GM19452 (cell line): ENCODE measurements around the gene APOD.
A peak's percentile ranks its signal among the peaks of the same experiment; 100 is the strongest.

Source experiments
- ATAC-seq: cut with Tn5 transposase; IDR thresholded peaks from one replicate; pipeline ENCODE4 v1.9.1; 2021; ENCODE audit not compliant: unreplicated experiment

The APOD gene

DNA sequence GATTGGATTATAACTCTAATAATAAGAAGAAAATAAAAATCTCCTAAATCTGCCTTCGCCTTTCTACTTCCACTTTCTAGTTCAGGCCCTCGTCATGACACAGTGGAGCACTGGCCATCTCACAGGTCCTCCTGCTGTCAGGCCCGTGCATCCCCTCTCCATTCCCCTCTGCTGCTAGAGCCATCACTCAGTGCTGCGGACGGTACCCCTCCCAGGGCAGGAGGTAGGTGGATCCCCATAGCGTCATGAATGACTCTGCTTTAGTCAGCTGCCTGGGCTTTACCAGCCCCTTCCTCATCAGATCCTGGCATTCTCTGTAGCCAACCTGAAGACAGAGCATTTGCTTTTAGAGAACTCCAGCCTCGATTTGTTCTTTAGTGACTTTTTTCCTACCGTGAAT lies 28.6 kb downstream of the APOD start:
- ATAC-seq: no peak

DNA sequence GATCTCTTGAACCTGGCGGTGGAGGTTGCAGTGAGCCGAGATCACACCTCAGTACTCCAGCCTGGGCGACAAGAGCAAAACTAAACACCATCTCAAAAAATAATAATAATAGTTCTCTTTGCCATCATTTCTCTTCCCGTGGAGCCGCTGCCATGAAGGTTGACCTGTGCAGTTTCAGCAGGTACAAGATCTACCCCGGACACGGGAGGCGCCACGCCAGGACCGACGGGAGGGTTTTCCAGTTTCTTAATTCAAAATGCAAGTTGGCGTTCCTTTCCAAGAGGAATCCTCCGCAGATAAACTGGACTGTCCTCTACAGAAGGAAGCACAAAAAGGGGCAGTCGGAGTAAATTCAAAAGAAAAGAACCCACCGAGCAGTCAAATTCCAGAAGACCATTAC lies 29.3 kb downstream of the APOD start:
- no peak for ATAC-seq

DNA sequence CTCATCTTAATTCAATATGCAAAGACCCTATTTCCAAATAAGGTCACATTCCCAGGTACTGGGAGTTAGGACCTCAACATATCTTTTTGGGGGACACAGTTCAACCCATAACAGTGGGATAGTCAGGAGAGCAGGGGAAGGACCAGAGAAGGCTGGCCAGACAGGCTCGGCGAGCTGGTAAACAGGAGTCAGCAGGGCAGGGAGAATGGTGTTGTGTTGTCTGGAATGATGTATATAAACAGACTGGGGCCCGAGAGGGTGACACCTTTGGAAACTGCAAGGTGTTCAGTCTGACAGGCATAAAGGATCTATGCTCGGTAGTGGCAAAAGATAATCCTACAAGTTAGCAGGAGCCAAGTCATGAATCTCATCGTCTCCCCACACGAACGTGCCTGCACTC lies 30.5 kb downstream of the APOD start:
- no peak for ATAC-seq

DNA sequence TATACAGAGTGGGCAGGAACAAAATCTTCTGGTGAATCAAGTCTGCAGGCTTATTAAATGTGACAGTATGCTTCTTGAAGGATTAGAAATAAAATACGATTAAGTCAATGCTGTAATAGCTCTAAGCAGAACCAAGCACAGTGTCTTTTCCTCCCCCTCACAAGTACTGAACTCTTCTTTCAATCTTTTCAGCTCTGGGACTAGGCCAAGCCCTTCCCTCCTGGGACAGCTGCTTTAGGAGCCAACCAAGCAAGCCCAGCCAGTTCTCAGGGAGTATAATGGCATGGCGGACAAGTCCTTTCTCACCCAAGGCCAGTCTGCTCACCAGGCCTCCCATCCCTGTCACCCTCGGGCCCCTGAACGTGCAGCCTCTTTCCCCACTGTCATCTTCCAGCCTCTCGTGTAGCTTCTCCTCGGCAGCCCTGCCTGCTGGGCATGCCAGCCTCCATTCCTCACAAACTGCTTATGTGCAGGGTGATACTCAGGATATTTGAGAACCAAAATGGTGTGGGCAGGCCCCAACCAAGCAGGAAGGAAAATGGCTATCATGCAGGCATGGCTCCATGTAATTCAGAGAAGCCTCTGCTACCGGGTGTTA lies 32.3 kb downstream of the APOD start:
- no peak for ATAC-seq

DNA sequence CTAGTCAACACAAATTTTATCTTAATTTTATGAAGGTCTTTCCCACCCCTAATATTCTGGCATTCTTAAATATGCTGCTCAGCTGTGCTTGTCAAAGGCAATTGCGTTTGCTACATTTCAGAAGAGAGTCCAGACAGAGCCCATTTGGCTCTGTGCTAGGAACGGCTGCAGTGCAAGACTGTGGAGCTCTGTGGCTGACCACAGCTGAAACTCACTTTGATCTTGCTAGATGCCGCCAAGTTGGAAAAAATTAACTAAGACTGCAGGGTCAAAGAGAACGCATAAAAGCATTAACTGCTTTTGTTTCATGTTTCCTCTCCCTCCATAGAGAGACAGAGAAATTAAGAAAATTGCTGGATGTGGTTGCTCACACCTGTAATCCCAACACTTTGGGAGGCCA lies 33.0 kb downstream of the APOD start:
- peak; percentile 58 for ATAC-seq

DNA sequence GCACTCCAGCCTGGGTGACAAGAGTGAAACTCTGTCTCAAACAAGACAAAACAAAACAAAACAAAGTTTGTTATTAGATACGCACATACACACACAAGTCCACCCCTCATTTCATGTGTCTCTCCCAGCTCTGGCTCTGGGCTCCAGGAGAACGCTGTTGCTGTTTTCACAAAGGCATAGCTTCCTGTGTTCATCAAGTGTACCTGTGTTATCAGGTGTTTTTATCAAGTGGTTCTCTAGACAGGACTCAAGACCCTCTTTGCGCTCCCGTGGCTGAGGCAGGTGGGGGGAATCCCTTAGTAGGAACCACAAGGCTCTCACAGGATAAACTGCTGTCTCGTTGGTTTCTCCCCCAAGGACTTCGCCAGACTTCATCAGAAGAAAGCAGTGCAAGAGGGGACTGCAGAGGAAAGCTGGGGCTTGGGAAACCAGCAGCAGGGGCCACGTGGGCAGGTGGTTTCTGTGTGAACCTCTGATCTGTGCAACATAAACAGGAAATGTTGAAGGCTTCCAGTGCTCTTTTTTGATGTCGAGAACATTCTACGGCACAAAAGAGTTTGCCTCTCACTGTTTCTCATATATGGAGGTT lies 33.7 kb downstream of the APOD start:
- peak; percentile 69 for ATAC-seq

DNA sequence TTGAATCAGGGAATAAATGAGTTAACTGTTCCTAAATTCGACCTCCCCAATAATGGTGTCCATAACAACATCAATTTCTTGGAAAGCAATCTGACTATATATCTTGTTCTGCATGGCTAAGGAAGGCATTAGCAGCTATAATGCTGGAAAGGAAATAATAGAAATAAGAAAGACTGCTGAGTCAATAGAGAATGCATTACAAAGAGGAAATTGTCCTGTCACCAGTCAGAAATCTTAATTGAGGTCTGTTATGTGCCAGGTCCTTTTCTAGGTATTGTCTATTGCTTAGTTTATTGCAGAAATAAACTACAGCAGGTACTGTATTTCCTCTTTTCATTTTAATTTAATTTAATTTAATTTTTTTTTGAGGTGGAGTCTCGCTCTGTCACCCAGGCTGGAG lies 34.8 kb downstream of the APOD start:
- ATAC-seq: no peak

GRCh38 chr3:195548501-195548900 lies 35.2 kb downstream of the APOD start:
- no peak for ATAC-seq

GRCh38 chr3:195548006-195548405 lies 35.7 kb downstream of the APOD start:
- ATAC-seq: no peak

DNA sequence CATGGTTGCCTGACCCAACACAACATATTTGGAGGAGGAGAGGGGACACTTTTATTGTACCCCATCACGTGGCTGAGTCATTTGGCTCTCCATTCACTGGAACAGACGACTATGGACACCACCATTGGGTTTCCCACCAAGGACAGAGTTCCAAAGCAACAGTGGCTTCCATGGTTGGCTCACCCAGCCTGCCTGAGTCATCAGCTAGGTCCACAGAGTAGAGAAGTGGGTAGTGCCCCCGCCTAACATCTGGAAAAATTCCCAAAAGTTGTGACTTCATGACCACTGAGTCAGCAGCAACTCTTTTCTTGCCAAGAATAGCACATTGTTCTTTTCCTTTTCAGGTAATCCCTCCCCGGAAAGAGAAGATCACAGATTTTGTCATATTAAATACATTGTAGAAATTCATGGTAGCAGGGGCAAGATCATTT lies 37.6 kb downstream of the APOD start:
- no peak for ATAC-seq

DNA sequence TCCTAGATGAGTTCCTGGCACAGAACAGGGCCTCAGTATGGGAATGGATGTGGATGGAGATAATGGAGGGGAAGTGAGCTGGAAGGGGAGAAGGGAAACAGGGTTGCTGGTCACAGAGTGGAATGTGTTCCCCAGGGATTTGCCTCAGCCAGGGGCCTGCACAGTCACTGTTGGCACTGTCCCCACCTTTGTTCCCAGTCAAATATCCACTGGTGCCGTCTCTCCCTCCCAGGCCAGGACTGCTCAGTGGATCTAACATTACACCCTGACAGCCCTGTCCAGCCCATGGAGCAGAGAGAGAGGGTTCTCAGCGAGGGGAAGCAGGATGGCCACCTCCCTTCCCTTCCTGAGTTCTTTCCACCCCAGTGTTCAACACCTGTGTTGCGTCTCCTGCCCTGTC lies 39.1 kb downstream of the APOD start:
- ATAC-seq: no peak

- ATAC-seq: no peak
These were observed 39.6 kb downstream of the APOD start for GRCh38 chr3:195544230-195544536.

- no peak for ATAC-seq
These were observed 40.1 kb downstream of the APOD start for GRCh38 chr3:195543500-195544229.

- ATAC-seq: peak; percentile 77
These were observed 40.8 kb downstream of the APOD start, which contains the start of gene PPP1R2 for GRCh38 chr3:195542698-195543499. Gene PPP1R2, minus strand, starts transcription at chr3:195543325. Its CDS starts 300 bp downstream, at chr3:195543025.

GRCh38 chr3:195542316-195542697 lies 41.4 kb downstream of the APOD start:
- ATAC-seq: no peak

DNA sequence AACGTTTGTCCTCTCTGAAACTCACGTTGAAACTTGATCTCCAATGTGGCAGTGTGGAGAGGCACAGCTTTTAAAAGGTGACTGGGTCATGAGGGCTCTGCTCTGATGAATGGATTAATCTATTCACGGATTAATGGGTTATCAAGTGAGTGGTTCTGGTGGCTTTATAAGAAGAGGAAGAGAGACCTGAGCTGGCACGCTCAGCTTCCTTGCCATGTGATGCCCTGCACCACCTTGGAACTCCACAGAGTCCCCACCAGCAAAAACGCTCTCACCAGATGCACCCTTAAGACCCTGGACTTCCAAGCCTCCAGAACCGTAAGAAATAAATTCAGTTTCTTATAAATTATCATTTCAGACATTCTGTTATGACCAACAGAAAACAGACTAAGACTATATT lies 43.2 kb downstream of the APOD start:
- no peak for ATAC-seq

- ATAC-seq: no peak
These were observed 43.7 kb downstream of the APOD start for GRCh38 chr3:195540027-195540426.

GRCh38 chr3:195539479-195539878 lies 44.3 kb downstream of the APOD start:
- no peak for ATAC-seq

- no peak for ATAC-seq
These were observed 45.7 kb downstream of the APOD start for GRCh38 chr3:195537995-195538394.

DNA sequence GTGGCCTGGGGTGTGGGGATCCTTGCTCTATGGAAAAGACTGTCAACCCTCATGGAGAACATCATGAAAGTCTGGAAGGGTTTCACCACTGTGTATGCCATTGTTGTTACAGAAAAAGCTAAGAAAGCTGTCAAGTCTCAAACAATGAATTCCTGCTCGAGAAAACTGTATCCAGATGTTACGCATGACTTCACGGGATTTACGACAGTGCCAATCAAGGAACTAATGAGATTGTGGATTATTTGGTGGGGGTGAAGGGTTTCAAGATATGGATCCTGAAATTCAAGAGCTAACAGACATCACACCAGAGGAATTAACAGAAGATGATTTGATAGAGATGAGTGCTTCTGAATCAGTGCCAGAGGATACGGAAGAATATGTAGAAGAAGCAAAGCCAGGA lies 48.4 kb downstream of the APOD start:
- ATAC-seq: no peak

DNA sequence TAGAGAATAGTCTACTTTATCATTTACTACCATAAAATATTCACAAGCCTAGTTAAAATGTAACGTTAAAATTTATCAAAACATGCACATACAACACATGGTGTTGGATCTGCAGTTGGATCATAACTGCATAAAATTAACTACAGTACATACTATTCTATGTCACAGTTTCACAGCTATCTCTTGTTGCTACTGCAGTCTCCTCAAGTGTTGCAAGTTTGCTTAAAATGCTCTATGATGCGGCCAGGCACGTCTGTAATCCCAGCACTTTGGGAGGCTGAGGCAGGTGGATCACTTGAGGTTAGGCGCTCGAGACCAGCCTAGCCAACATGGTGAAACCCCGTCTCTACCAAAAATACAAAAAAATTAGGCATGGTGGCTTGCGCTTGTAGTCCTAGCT lies 50.9 kb downstream of the APOD start:
- ATAC-seq: no peak

DNA sequence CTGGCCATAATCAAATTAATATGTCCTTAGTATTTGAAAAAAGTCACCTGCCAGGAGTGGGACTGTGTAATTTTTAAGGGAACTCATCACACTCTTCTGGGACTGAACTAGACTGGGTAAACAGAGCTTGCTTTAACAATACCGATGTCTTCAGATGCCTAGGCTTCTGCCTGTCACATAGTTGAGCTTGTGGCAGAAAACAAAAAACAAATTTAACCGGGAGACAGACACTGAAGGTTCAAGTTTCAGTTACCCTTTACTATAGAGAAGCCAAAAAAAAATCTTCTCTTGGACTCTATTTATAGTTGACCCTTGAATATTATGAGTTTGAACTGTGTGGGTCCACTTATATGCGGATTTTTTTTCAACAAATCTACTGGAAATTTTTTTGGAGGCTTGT lies 51.4 kb downstream of the APOD start:
- no peak for ATAC-seq
